HCT116 (cell line): Measurements from ENCODE around the gene WDR45B. TPM values are rescaled to one million over a fixed set of nuclear protein-coding genes. Genes with fewer than 3 reads are reported as not detected.

ENCODE experiments used
- ATAC-seq: fragments of 200-7000 bp; cut with Tn5 transposase; 2 replicates; pipeline ENCODE4 v1.9.1; 2020; ENCODE audit warnings: mild to moderate bottlenecking, moderate library complexity
- BruUV-seq: library from RNA; stranded (reverse); fragments of 400-500 nt; replicated peaks from 2 replicates; lab custom pipeline; 2021; lab: Mats Ljungman, UMichigan
- CTCF ChIA-PET: fragments of 300-600 bp; sonication (Branson Sonifier 250); formaldehyde crosslinking; loops from one replicate; lab custom pipeline; 2021; ENCODE audit warnings: antibody characterized with exemption; lab: Charles Lee
- POLR2A ChIA-PET: fragments of 300-600, 350-600 bp; sonication (Branson Sonifier 250); formaldehyde crosslinking; loops from one replicate; lab custom pipeline; 2021; ENCODE audit warnings: antibody characterized with exemption; lab: Charles Lee
- RAD21 ChIA-PET, 2 experiments: fragments of 300-600 bp; sonication (Branson Sonifier 250); formaldehyde crosslinking; loops; one replicate each; lab custom pipeline; 2023; ENCODE audit warnings: low total read pairs in 2 of 2; ENCODE audit not compliant: uncharacterized antibody in 2 of 2, unreplicated experiment in 2 of 2, low non-redundant PET in 1 of 2; lab: Charles Lee
- DNase-seq: peaks from one replicate; pipeline ENCODE4 v3.0.0-alpha.2; 2010; ENCODE audit warnings: low read depth, low spot score
- H2AFZ ChIP-seq: fragments of 200-600 bp; shearing (Covaris generic), sonication (generic); 2 replicates; pipeline ENCODE4 v1.6.1; 2017; ENCODE audit warnings: low read depth, mixed run types, mixed read lengths, antibody characterized with exemption, low read length; ENCODE audit not compliant: poor library complexity, severe bottlenecking
- H3K27ac ChIP-seq: 2 replicates; pipeline ENCODE4 v1.5.1; 2012; ENCODE audit warnings: low read depth, low read length
- H3K27me3 ChIP-seq: fragments of 200-600 bp; sonication (generic); 2 replicates; pipeline ENCODE4 v1.6.1; 2016; ENCODE audit warnings: mixed run types, low read length, mixed read lengths; ENCODE audit not compliant: insufficient read depth
- H3K36me3 ChIP-seq, 2 experiments: fragments of 200-500 bp in 1 of 2; fragments of 200-600 bp in 1 of 2; sonication (Bioruptor generic) in 1 of 2; sonication (generic) in 1 of 2; 2 replicates each; pipeline versions ENCODE4 v1.5.1 to v1.6.1; 2014 to 2016; ENCODE audit warnings: low read length in 2 of 2, inconsistent platforms in 1 of 2, mixed read lengths in 1 of 2, mixed run types in 1 of 2; ENCODE audit not compliant: insufficient read depth in 2 of 2, control insufficient read depth in 1 of 2
- H3K4me1 ChIP-seq, 2 experiments: fragments of 200-600 bp in 1 of 2; sonication (generic) in 1 of 2; 2 replicates each; pipeline versions ENCODE4 v1.5.1 to v1.6.1; 2012 to 2017; ENCODE audit warnings: low read length in 2 of 2, inconsistent platforms in 1 of 2, mild to moderate bottlenecking in 1 of 2, mixed read lengths in 1 of 2, mixed run types in 1 of 2, moderate library complexity in 1 of 2; ENCODE audit not compliant: insufficient read depth in 2 of 2, control insufficient read depth in 1 of 2
- H3K4me2 ChIP-seq: fragments of 200-600 bp; sonication (generic); 2 replicates; pipeline ENCODE4 v1.6.1; 2017; ENCODE audit warnings: mixed run types, low read length, mixed read lengths
- H3K4me3 ChIP-seq, 2 experiments: fragments of 200-600 bp in 1 of 2; sonication (generic) in 1 of 2; replicated peaks in 1 of 2; 2 replicates each; pipeline ENCODE4 v1.5.1; 2011 to 2016; ENCODE audit warnings: low read length in 2 of 2, control low read depth in 1 of 2, low read depth in 1 of 2, mild to moderate bottlenecking in 1 of 2, mixed read lengths in 1 of 2, mixed run types in 1 of 2
- H3K79me2 ChIP-seq: fragments of 200-600 bp; sonication (generic); 2 replicates; pipeline ENCODE4 v1.6.1; 2017; ENCODE audit warnings: mild to moderate bottlenecking, mixed run types, low read length, moderate library complexity, mixed read lengths; ENCODE audit not compliant: insufficient read depth
- H3K9ac ChIP-seq: fragments of 200-600 bp; sonication (generic); 2 replicates; pipeline ENCODE4 v1.6.1; 2016; ENCODE audit warnings: low read length, mixed read lengths
- H3K9me2 ChIP-seq: fragments of 200-600 bp; sonication (generic), shearing (Covaris generic); 2 replicates; pipeline ENCODE4 v1.6.1; 2017; ENCODE audit warnings: mixed run types, mild to moderate bottlenecking, moderate library complexity; ENCODE audit not compliant: insufficient read depth
- H3K9me3 ChIP-seq, 2 experiments: fragments of 200-500 bp in 1 of 2; fragments of 200-600 bp in 1 of 2; sonication (Bioruptor generic) in 1 of 2; sonication (generic) in 1 of 2; 2 replicates each; pipeline ENCODE4 v1.6.1; 2014 to 2017; ENCODE audit warnings: low read length in 2 of 2, mixed read lengths in 2 of 2, inconsistent platforms in 1 of 2, low read depth in 1 of 2, mild to moderate bottlenecking in 1 of 2, mixed run types in 1 of 2, moderate library complexity in 1 of 2; ENCODE audit not compliant: control insufficient read depth in 1 of 2, insufficient read depth in 1 of 2
- H4K20me1 ChIP-seq: fragments of 200-600 bp; sonication (generic), shearing (Covaris generic); 2 replicates; pipeline ENCODE4 v1.6.1; 2017; ENCODE audit warnings: mixed run types, mild to moderate bottlenecking, moderate library complexity; ENCODE audit not compliant: insufficient read depth
- ATF3 ChIP-seq: IDR thresholded peaks from 2 replicates; pipeline ENCODE4 v1.6.1; 2012
- CBX3 ChIP-seq: IDR thresholded peaks from 2 replicates; pipeline ENCODE4 v1.6.1; 2012; ENCODE audit warnings: low read depth
- CTCF ChIP-seq, 3 experiments: fragments of 200-600 bp in 1 of 3; sonication (generic) in 1 of 3; IDR thresholded peaks in 2 of 3; conservative IDR thresholded peaks in 1 of 3; 2 replicates each; pipeline ENCODE4 v1.5.1; 2012 to 2017; ENCODE audit warnings: low read depth in 2 of 3, low read length in 2 of 3, antibody characterized with exemption in 1 of 3, borderline replicate concordance in 1 of 3, control low read depth in 1 of 3, mild to moderate bottlenecking in 1 of 3, mixed read lengths in 1 of 3, mixed run types in 1 of 3, moderate library complexity in 1 of 3; ENCODE audit not compliant: insufficient read depth in 1 of 3
- EGR1 ChIP-seq: IDR thresholded peaks from 2 replicates; pipeline ENCODE4 v1.6.1; 2012; ENCODE audit warnings: low read depth
- FOSL1 ChIP-seq: IDR thresholded peaks from 2 replicates; pipeline ENCODE4 v1.6.1; 2012; ENCODE audit warnings: low read depth
- JUND ChIP-seq: IDR thresholded peaks from 2 replicates; pipeline ENCODE4 v1.6.1; 2012
- MAX ChIP-seq: IDR thresholded peaks from 2 replicates; pipeline ENCODE4 v1.6.1; 2012
- RAD21 ChIP-seq: IDR thresholded peaks from 2 replicates; pipeline ENCODE4 v1.6.1; 2012; ENCODE audit warnings: low read depth, mild to moderate bottlenecking
- REST ChIP-seq: IDR thresholded peaks from 2 replicates; pipeline ENCODE4 v1.6.1; 2012; ENCODE audit warnings: low read depth
- SP1 ChIP-seq: IDR thresholded peaks from 2 replicates; pipeline ENCODE4 v1.6.1; 2012; ENCODE audit warnings: low read depth
- TCF7L2 ChIP-seq: IDR thresholded peaks from 2 replicates; pipeline ENCODE4 v1.7.0; 2011; ENCODE audit warnings: borderline replicate concordance, inconsistent platforms; ENCODE audit not compliant: insufficient read depth, insufficient read length; ENCODE audit errors: extremely low read depth
- YY1 ChIP-seq: IDR thresholded peaks from 2 replicates; pipeline ENCODE4 v1.6.1; 2011; ENCODE audit warnings: low read length, low read depth, moderate library complexity, mild to moderate bottlenecking; ENCODE audit not compliant: insufficient replicate concordance; ENCODE audit errors: extremely low read depth
- ZFX ChIP-seq: fragments of 450-650 bp; IDR thresholded peaks from 2 replicates; pipeline ENCODE4 v1.6.1; 2017
- ZNF274 ChIP-seq: fragments of 200-500 bp; sonication (Bioruptor generic); IDR thresholded peaks from 2 replicates; pipeline ENCODE4 v1.6.1; 2014; ENCODE audit warnings: mild to moderate bottlenecking, low read depth, low read length, inconsistent platforms
- intact Hi-C: fragments of 100-400 bp; cut with micrococcal nuclease; formaldehyde crosslinking; loops from 2 replicates; pipeline ENCODE4 v1.10.0; 2022
- total RNA-seq: library from RNA; stranded (reverse); gene quantifications from one replicate; pipeline ENCODE4 v1.2.1, GENCODE V29; 2021; ENCODE audit not compliant: unreplicated experiment

WDR45B gene
- total RNA-seq, 1 experiment from 2014 or later = 117 TPM

GRCh38 chr17:82653651-82654528 lies 5.6 kb upstream of the WDR45B start:
- Histone ChIP-seq H2AFZ (no peak overlapping the region), H3K9ac (no peak overlapping the region), H3K9me2 (no peaks in the 10 kb centered on the region), H3K79me2 (no peaks in the 10 kb centered on the region), H3K27ac (no peak overlapping the region), H3K4me3 (no peak overlapping the region), H4K20me1 (no peaks in the 10 kb centered on the region), H3K9me3 (no peaks in the 10 kb centered on the region), H3K36me3 (no peaks in the 10 kb centered on the region), H3K27me3 (no peaks in the 10 kb centered on the region), H3K4me2 (no peak overlapping the region), H3K4me1 (peaks cover 3 to 10% of the 10 kb centered on the region in 2 experiments; a peak in 3 of 4 replicates)
- ATAC-seq (no peak), DNase-seq (no peak)
- BruUV-seq = no TSS peak
- intact Hi-C loops = no loop called here
- TF ChIP-seq CBX3 (no peak), ZFX (no peak), RAD21 (no peak), JUND (no peak), SP1 (no peak), ZNF274 (no peak), EGR1 (no peak), FOSL1 (no peak), TCF7L2 (no peak)
- ChIA-PET POLR2A (no interaction called here), CTCF (no interaction called here), RAD21 (no interaction called here)

- no peaks in the 10 kb centered on the region for H3K27me3 ChIP-seq
- DNase-seq = no peak
- H3K4me1 ChIP-seq = peaks cover 11 to 27% of the 10 kb centered on the region in 2 experiments
- peaks cover 25% of the 10 kb centered on the region for H3K79me2 ChIP-seq
- RAD21 ChIA-PET = no interaction called here
- no peaks in the 10 kb centered on the region for H3K9me3 ChIP-seq
- ATAC-seq = no peak
- no peak overlapping the region for H3K9ac ChIP-seq
- BruUV-seq = no TSS peak
- POLR2A ChIA-PET = no interaction called here
- no peak overlapping the region for H3K4me2 ChIP-seq
- no peaks in the 10 kb centered on the region for H3K36me3 ChIP-seq
- CTCF ChIA-PET = no interaction called here
- H3K27ac ChIP-seq = no peak overlapping the region
- H4K20me1 ChIP-seq = peaks cover 12% of the 10 kb centered on the region; the same call in 1 of the 2 replicates
- H3K9me2 ChIP-seq = no peaks in the 10 kb centered on the region
- no peak overlapping the region for H3K4me3 ChIP-seq
- intact Hi-C loops = no loop called here
- H2AFZ ChIP-seq = no peak overlapping the region
- TF ChIP-seq SP1 (no peak), ATF3 (no peak), CTCF (IDR thresholded peaks at IDR 0.05 in 2 of 3, conservative IDR thresholded peaks at IDR 0.05 in 1 of 3; ENCODE audit: borderline replicate concordance in 1 of 3, insufficient read depth in 1 of 3, low read depth in 2 of 3, low read length in 2 of 3) (no peak), ZFX (no peak), ZNF274 (no peak), REST (no peak), YY1 (no peak), JUND (no peak), MAX (no peak)
These were observed 2.5 kb upstream of the WDR45B start for GRCh38 chr17:82650723-82651122.
